Neural crest cell (in vitro differentiated cells): ENCODE measurements around the gene DSE. TPM values are rescaled to one million over a fixed set of nuclear protein-coding genes. Genes with fewer than 3 reads are reported as not detected.
"Not testable (repeated sequence)": the region's sequence is repeated elsewhere in the genome, so short reads cannot be mapped to it uniquely, and the experiment has no call there.

ENCODE experiments used
- DNase-seq: peaks from one replicate; pipeline ENCODE4 v3.0.0; 2021; ENCODE audit warnings: low read depth, mixed read lengths, low spot score
- H3K27ac Mint-ChIP-seq: one replicate; pipeline ENCODE4 v1.8.0; 2021; ENCODE audit warnings: mild to moderate bottlenecking, mixed read lengths; ENCODE audit not compliant: unreplicated experiment
- H3K27me3 Mint-ChIP-seq: 2 replicates; pipeline ENCODE4 v1.8.0; 2021; ENCODE audit warnings: low read depth, mild to moderate bottlenecking, mixed read lengths
- H3K36me3 Mint-ChIP-seq: 2 replicates; pipeline ENCODE4 v1.8.0; 2021; ENCODE audit warnings: low read depth, mild to moderate bottlenecking, mixed read lengths
- H3K4me1 Mint-ChIP-seq: 2 replicates; pipeline ENCODE4 v1.8.0; 2021; ENCODE audit warnings: mixed read lengths
- H3K4me3 Mint-ChIP-seq: one replicate; pipeline ENCODE4 v1.8.0; 2021; ENCODE audit warnings: mild to moderate bottlenecking, mixed read lengths
- H3K9me3 Mint-ChIP-seq: 2 replicates; pipeline ENCODE4 v1.8.0; 2021; ENCODE audit warnings: mixed read lengths
- total RNA-seq: library from RNA; stranded (reverse); gene quantifications from 2 replicates; pipeline ENCODE4 v1.2.1, GENCODE V29; 2021
- TF ChIP-seq, protein P1 (sequence below): fragments of 200-600 bp; sonication (generic); conservative IDR thresholded peaks from 2 replicates; pipeline ENCODE4 v1.5.0; 2021; ENCODE audit warnings: antibody characterized with exemption, mild to moderate bottlenecking

The DSE gene
- total RNA-seq, 1 donor from 2014 or later, result 21.0 TPM

DNA sequence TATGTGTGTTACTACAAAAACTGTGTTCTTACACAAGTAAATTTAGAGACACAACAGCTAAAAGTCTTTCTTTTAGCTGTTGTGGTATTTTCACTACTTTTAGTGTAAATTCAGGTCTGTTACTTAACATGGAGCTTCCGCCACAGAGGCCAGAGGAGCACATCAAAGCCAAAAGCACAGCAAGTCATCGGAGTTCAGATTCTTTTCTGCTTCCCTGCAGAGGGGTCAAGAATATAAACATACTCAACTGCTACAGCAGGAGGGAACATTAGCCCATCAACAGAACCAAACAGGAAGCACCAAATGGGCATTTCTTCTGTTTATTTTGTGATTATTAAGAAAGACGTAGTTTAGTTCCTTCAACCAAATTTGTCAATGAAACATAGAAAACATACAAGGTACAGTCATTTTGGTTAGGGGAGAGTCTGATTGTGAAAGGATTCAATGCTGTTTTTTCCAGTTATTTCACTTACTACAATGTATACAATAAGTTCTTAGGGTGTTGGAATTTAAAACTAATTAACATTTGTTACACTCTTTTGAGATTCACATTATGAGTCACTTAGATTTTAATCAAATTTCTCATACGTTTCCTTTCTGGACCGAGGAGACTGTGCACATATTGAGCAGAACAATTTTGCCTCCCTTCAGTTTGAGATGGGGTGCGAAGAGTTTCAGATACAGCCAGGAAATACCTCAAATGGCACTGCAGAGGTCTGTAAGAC is 42.8 kb upstream of the DSE start:
- H3K27me3 Mint-ChIP-seq, result no peaks in the 10 kb centered on the region
- no peaks in the 10 kb centered on the region for H3K36me3 Mint-ChIP-seq
- no peak overlapping the region for H3K4me3 Mint-ChIP-seq
- DNase-seq, result no peak
- peaks cover under 1% of the 10 kb centered on the region for H3K9me3 Mint-ChIP-seq
- H3K27ac Mint-ChIP-seq, result no peak overlapping the region
- H3K4me1 Mint-ChIP-seq, result peaks cover 23% of the 10 kb centered on the region
- TF ChIP-seq, protein P1, sequence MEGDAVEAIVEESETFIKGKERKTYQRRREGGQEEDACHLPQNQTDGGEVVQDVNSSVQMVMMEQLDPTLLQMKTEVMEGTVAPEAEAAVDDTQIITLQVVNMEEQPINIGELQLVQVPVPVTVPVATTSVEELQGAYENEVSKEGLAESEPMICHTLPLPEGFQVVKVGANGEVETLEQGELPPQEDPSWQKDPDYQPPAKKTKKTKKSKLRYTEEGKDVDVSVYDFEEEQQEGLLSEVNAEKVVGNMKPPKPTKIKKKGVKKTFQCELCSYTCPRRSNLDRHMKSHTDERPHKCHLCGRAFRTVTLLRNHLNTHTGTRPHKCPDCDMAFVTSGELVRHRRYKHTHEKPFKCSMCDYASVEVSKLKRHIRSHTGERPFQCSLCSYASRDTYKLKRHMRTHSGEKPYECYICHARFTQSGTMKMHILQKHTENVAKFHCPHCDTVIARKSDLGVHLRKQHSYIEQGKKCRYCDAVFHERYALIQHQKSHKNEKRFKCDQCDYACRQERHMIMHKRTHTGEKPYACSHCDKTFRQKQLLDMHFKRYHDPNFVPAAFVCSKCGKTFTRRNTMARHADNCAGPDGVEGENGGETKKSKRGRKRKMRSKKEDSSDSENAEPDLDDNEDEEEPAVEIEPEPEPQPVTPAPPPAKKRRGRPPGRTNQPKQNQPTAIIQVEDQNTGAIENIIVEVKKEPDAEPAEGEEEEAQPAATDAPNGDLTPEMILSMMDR, result no peak

DNA sequence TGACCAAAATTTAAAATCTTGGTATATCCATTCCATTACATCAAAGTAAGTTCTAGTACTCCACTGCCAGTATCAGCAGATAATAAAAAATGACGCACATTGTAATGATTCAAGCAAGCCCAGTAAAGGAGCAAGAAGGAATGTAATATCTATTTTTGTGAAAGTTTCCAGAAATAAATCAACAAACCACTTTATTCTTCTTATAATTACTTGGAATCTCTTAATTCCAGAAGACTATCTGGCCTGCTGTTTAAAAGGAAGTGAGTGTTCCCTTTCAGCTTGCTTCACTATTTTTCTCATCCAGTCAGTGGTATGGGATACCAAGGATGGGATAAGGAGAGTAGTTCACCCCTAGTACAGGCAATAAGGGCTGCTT is 42.2 kb upstream of the DSE start:
- Mint-ChIP-seq H3K4me3 (no peak overlapping the region), H3K36me3 (peaks cover 2% of the 10 kb centered on the region)
- TF ChIP-seq, protein P1, result no peak

DNA sequence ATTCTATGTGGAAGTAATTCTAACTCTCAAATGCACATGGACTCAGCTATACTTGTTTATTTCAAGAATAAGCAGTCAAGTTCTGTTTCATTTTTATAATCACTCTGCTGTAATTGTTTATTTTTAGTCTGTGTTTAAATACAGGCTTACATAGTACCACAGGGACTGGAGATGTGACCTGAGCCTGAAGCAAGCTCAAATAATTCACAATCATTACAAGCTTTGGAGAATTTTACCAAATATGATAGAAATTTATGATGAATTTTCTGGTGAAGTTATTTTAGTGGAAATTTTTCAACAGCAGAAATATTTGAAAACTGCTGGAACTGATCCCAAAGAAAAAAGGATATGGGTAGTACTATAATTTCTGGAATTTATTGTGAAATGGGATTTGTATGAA is 41.6 kb upstream of the DSE start:
- Mint-ChIP-seq H3K27me3 (no peaks in the 10 kb centered on the region), H3K4me1 (peaks cover 23% of the 10 kb centered on the region), H3K9me3 (peaks cover 3% of the 10 kb centered on the region), H3K27ac (no peak overlapping the region), H3K4me3 (no peak overlapping the region), H3K36me3 (peaks cover 2% of the 10 kb centered on the region)
- TF ChIP-seq, protein P1, result no peak
- DNase-seq, result no peak

More for the DNA sequence above, 42.2 kb upstream of the DSE start:
- H3K27me3 Mint-ChIP-seq, result no peaks in the 10 kb centered on the region
- peaks cover 3% of the 10 kb centered on the region for H3K9me3 Mint-ChIP-seq
- H3K4me1 Mint-ChIP-seq, result peaks cover 23% of the 10 kb centered on the region
- no peak overlapping the region for H3K27ac Mint-ChIP-seq
- no peak for DNase-seq

DNA sequence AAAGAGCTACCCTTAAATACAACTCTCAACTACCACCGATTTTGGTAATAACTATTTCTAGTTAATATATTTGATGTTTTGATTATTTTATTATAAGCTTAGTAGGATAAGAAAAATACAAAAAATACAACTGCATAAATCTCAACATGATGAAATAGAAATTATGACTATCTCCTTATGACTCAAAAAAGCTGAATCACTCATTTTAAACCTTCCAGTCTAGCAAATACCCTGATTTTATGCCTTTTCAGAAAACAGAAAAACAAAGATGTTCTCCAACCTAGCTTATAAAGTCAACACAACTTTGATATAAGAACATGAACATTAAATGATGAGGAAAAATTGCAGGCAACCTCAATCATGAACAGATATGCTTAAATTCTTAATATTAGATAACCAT is 40.2 kb upstream of the DSE start:
- H3K9me3 Mint-ChIP-seq, result peaks cover 6% of the 10 kb centered on the region
- peaks cover 23% of the 10 kb centered on the region for H3K4me1 Mint-ChIP-seq
- no peaks in the 10 kb centered on the region for H3K27me3 Mint-ChIP-seq
- no peak overlapping the region for H3K27ac Mint-ChIP-seq
- H3K4me3 Mint-ChIP-seq, result no peak overlapping the region
- DNase-seq, result no peak
- H3K36me3 Mint-ChIP-seq, result peaks cover 8% of the 10 kb centered on the region
- TF ChIP-seq, protein P1, result no peak

DNA sequence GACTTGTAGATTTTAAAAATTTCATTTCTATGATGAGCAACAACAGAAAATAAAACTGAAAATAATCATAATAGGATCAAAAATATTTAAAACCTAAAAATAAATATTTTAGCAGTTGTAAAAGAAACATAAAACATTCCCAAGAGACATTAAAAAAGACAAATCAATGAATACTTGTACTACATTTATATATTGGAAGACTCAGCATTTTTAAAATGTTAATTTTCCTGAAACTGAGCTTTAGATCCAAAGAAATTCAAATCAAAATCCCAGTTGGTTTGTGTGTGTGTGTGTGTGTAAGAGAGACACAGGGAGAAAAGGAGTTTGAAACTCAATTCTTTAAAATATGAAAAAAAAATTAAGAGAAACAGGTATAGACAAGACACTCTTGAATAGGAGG is 38.7 kb upstream of the DSE start:
- DNase-seq, result no peak
- TF ChIP-seq, protein P1, result no peak
- H3K27me3 Mint-ChIP-seq, result no peaks in the 10 kb centered on the region

DNA sequence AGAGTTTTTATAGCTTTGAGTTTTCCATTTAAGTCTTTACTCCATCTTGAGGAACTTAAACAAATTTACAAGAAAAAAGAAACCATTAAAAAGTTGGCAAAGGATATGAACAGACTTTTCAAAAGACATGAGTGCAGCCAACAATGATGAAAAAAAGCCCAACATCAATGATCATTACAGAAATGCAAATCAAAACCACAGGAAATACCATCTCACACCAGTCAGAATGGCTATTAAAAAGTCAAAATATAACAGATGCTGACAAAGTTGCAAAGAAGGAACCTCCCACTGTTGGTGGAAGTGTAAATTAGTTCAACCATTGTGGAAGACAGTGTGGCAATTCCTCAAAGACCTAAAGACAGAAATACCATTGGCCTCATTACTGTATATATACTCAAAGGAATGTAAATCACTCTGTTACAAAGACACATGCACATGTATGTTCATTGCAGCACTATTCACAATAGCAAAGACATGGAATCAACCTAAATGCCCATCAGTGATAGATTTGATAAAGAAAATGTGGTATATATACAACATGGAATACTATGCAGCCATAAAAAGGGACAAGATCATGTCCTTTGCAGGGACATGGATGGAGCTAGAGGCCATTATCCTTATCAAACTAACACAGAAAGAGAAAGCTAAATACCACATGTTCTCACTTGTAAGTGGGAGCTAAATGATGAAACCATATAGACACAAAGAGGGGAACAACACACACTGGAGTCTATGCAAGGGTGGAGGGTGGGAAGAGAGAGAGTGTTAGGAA is 35.9 kb upstream of the DSE start:
- H3K36me3 Mint-ChIP-seq, result peaks cover 10% of the 10 kb centered on the region
- H3K4me1 Mint-ChIP-seq, H3K27me3 Mint-ChIP-seq, DNase-seq, H3K27ac Mint-ChIP-seq, H3K4me3 Mint-ChIP-seq, H3K9me3 Mint-ChIP-seq: not testable (repeated sequence)

More for the DNA sequence above, 38.7 kb upstream of the DSE start:
- Mint-ChIP-seq H3K27ac (no peak overlapping the region), H3K4me3 (no peak overlapping the region), H3K4me1 (peaks cover 15% of the 10 kb centered on the region), H3K9me3 (peaks cover 6% of the 10 kb centered on the region), H3K36me3 (peaks cover 8% of the 10 kb centered on the region)
